ENCODE measurements around the gene NUTF2. TPM values are rescaled to one million over a fixed set of nuclear protein-coding genes. Genes with fewer than 3 reads are reported as not detected.

The NUTF2 gene
- total RNA-seq, 4 donors from 2014 or later: 90.0 to 194 (median 113) TPM

DNA sequence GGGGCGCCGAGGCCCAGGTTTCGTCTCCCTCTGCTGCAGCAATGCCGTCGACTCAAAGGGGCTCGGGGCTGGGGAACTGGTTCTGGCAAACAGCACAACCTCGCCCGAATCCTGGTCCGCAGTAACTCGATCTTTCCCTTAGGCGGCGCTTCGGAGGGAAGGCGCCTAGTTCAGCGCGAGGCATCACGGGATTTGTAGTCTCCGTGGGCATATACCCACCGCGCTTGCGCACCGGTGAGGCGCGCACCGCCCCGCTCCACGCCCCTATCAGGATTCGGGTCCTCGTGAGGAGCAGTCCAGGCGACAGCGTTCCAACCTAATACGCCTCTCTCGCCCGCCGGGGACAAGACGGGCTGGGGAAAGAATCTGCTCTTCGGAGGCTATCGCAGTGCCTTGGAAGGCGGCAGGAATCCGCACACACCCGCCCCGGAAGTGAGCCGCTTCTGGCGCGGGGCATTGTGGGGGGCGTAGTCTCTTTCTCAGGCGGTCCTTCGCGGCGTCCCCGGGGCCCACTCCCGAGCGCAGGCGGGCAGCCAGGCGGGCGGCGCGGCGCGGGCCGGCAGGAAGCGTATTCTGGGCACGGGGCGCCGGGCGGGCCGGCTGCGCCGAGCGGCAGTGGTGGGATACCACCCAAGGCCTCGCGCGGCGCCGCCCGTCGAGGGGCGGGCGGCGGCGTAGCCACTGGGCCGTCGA, 4.8 kb upstream of the NUTF2 start, which contains the start of gene THAP11:
THAP11 (plus strand) TSS at position 505 of the 693 bp plus-strand sequence. CDS start 235 bp downstream, outside the sequence.
- ATAC-seq: peak; percentile 81
- TF ChIP-seq EP300 (IDR thresholded peaks at IDR 0.05): no peak
- TF ChIP-seq, protein P1, sequence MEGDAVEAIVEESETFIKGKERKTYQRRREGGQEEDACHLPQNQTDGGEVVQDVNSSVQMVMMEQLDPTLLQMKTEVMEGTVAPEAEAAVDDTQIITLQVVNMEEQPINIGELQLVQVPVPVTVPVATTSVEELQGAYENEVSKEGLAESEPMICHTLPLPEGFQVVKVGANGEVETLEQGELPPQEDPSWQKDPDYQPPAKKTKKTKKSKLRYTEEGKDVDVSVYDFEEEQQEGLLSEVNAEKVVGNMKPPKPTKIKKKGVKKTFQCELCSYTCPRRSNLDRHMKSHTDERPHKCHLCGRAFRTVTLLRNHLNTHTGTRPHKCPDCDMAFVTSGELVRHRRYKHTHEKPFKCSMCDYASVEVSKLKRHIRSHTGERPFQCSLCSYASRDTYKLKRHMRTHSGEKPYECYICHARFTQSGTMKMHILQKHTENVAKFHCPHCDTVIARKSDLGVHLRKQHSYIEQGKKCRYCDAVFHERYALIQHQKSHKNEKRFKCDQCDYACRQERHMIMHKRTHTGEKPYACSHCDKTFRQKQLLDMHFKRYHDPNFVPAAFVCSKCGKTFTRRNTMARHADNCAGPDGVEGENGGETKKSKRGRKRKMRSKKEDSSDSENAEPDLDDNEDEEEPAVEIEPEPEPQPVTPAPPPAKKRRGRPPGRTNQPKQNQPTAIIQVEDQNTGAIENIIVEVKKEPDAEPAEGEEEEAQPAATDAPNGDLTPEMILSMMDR (IDR thresholded peaks at IDR 0.05): peak in 3 of 4 experiments; percentile 91 to 96 (median 94)
- TF ChIP-seq POLR2AphosphoS5 (IDR thresholded peaks at IDR 0.05): peak; percentile 42
- peak; percentile 75 to 76 for TF ChIP-seq POLR2A (IDR thresholded peaks at IDR 0.05)
- Histone ChIP-seq H3K4me3 (peak within 1 kb of the TSS; percentile 81 to 84), H3K4me1 (peaks cover 6 to 46% (median 28%) of the 10 kb centered on the region in 3 donors), H3K27ac (peak within 1 kb of the TSS; percentile 97 to 100 (median 100)), H3K9me3 (no peaks in the 10 kb centered on the region), H3K36me3 (no peaks in the 10 kb centered on the region), H3K27me3 (no peaks in the 10 kb centered on the region)
- no CpG with 5 or more reads among the region's 83 CpGs for WGBS, 2 donors (ENCODE audit: low coverage in 1 of 2)

DNA sequence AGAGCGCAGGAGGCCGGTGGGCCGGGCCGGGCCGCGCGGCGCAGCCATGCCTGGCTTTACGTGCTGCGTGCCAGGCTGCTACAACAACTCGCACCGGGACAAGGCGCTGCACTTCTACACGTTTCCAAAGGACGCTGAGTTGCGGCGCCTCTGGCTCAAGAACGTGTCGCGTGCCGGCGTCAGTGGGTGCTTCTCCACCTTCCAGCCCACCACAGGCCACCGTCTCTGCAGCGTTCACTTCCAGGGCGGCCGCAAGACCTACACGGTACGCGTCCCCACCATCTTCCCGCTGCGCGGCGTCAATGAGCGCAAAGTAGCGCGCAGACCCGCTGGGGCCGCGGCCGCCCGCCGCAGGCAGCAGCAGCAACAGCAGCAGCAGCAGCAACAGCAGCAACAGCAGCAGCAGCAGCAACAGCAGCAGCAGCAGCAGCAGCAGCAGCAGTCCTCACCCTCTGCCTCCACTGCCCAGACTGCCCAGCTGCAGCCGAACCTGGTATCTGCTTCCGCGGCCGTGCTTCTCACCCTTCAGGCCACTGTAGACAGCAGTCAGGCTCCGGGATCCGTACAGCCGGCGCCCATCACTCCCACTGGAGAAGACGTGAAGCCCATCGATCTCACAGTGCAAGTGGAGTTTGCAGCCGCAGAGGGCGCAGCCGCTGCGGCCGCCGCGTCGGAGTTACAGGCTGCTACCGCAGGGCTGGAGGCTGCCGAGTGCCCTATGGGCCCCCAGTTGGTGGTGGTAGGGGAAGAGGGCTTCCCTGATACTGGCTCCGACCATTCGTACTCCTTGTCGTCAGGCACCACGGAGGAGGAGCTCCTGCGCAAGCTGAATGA, 4.0 kb upstream of the NUTF2 start:
- TF ChIP-seq POLR2A (IDR thresholded peaks at IDR 0.05): no peak
- TF ChIP-seq, protein P1 (IDR thresholded peaks at IDR 0.05): peak in 1 of 4 experiments; percentile 15
- Histone ChIP-seq H3K36me3 (no peaks in the 10 kb centered on the region), H3K4me1 (peaks cover 6 to 50% (median 28%) of the 10 kb centered on the region in 3 donors), H3K27me3 (no peaks in the 10 kb centered on the region), H3K27ac (peak overlapping the region; percentile 97 to 100 (median 100)), H3K4me3 (peak overlapping the region; percentile 81 to 84), H3K9me3 (no peaks in the 10 kb centered on the region)
- 0% methylated on average over 5 of the region's 67 CpGs; no CpG with 5 or more reads in 1 of the 2 donors for WGBS, 2 donors (ENCODE audit: low coverage in 1 of 2)
- ATAC-seq: peak; percentile 23

DNA sequence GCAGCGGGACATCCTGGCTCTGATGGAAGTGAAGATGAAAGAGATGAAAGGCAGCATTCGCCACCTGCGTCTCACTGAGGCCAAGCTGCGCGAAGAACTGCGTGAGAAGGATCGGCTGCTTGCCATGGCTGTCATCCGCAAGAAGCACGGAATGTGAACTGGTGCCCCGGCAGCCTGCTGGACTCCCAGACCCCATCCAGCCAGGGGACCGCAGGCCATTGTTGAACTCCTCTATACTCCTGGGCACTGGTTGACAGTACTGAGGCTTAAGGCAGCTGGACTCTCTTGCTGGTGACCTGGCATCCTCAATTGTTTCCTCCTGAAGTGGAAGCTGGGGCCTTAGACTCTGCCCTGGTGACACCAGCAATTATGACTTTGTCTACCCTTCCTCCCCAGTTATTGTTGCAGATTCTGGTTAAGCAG, 3.4 kb upstream of the NUTF2 start:
- Histone ChIP-seq H3K36me3 (no peaks in the 10 kb centered on the region), H3K4me1 (peaks cover 6 to 57% (median 35%) of the 10 kb centered on the region in 3 donors), H3K9me3 (no peaks in the 10 kb centered on the region), H3K4me3 (peak overlapping the region; percentile 81 to 84), H3K27me3 (no peaks in the 10 kb centered on the region), H3K27ac (peak overlapping the region; percentile 1 to 100 (median 100))
- TF ChIP-seq POLR2A (IDR thresholded peaks at IDR 0.05): no peak
- TF ChIP-seq POLR2AphosphoS5 (IDR thresholded peaks at IDR 0.05): peak; percentile 10
- TF ChIP-seq, protein P1 (IDR thresholded peaks at IDR 0.05): no peak
- TF ChIP-seq EP300 (IDR thresholded peaks at IDR 0.05): no peak
- ATAC-seq: no peak
- WGBS, 2 donors (ENCODE audit: low coverage in 1 of 2): 3% methylated on average over 6 of the region's 11 CpGs; no CpG with 5 or more reads in 1 of the 2 donors

DNA sequence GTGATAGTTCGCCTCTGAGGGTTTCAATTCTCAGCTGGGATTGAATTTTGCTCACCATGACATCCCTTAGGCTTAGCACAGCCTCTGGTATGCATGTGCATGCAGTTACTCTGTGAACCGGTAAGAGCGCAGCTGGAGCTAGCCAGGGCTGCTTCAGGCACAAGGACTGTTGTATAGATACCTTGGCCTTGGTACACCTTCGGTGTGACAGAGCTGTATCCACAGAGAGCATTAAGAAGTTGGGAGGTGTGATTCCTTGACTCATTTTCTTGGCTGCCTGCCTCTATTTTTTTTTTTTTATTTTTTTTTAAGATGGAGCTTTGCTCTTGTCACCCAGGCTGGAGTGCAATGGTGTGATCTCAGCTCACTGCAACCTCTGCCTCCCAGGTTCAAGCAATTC, 2.2 kb upstream of the NUTF2 start:
- Histone ChIP-seq H3K27ac (peak overlapping the region in 3 of 4 donors; percentile 99 to 100 (median 100)), H3K36me3 (no peaks in the 10 kb centered on the region), H3K4me1 (peaks cover 6 to 68% (median 39%) of the 10 kb centered on the region in 3 donors), H3K4me3 (peak overlapping the region in 1 of 2 donors; percentile 84), H3K27me3 (no peaks in the 10 kb centered on the region), H3K9me3 (no peaks in the 10 kb centered on the region)
- 21 to 26% methylated on average over 2 to 4 of the region's 4 CpGs for WGBS, 2 donors (ENCODE audit: low coverage in 1 of 2)
- ATAC-seq: no peak
- TF ChIP-seq EP300 (IDR thresholded peaks at IDR 0.05): no peak
- TF ChIP-seq, protein P1 (IDR thresholded peaks at IDR 0.05): peak in 3 of 4 experiments; percentile 9 to 51 (median 44)
- TF ChIP-seq POLR2AphosphoS5 (IDR thresholded peaks at IDR 0.05): no peak
- TF ChIP-seq POLR2A (IDR thresholded peaks at IDR 0.05): no peak
